H9 (cell line): ENCODE results near the gene SPTBN4. TPM values are rescaled to one million over a fixed set of nuclear protein-coding genes. Genes with fewer than 3 reads are reported as not detected.

Source experiments
- DNase-seq: peaks from one replicate; pipeline ENCODE4 v3.0.0-alpha.2; 2017
- H2AFZ ChIP-seq: one replicate; pipeline ENCODE4 v1.6.1; 2013; ENCODE audit warnings: mild to moderate bottlenecking, low read length, control low read depth, moderate library complexity
- H2AK5ac ChIP-seq: 2 replicates; pipeline ENCODE4 v1.6.1; 2013; ENCODE audit warnings: low read length, control low read depth, mixed read lengths; ENCODE audit not compliant: insufficient read length
- H2BK120ac ChIP-seq: one replicate; pipeline ENCODE4 v1.6.1; 2013; ENCODE audit warnings: low read depth, mild to moderate bottlenecking, low read length, control low read depth, inconsistent platforms; ENCODE audit not compliant: poor library complexity, severe bottlenecking
- H2BK12ac ChIP-seq: 2 replicates; pipeline ENCODE4 v1.6.1; 2013; ENCODE audit warnings: low read length, control low read depth, mixed read lengths, low read depth; ENCODE audit not compliant: insufficient read length
- H2BK15ac ChIP-seq: 2 replicates; pipeline ENCODE4 v1.6.1; 2013; ENCODE audit warnings: low read depth, low read length, control low read depth
- H2BK20ac ChIP-seq: one replicate; pipeline ENCODE4 v1.6.1; 2013; ENCODE audit warnings: low read depth, mild to moderate bottlenecking, low read length, control low read depth, inconsistent platforms; ENCODE audit not compliant: poor library complexity, severe bottlenecking
- H2BK5ac ChIP-seq: 2 replicates; pipeline ENCODE4 v1.6.1; 2013; ENCODE audit warnings: low read length, control low read depth, mixed read lengths; ENCODE audit not compliant: insufficient read length
- H3K14ac ChIP-seq: 2 replicates; pipeline ENCODE4 v1.6.1; 2013; ENCODE audit warnings: low read length, control low read depth; ENCODE audit not compliant: insufficient read depth
- H3K18ac ChIP-seq: 2 replicates; pipeline ENCODE4 v1.6.1; 2013; ENCODE audit warnings: low read depth, mild to moderate bottlenecking, mixed read lengths, low read length, control low read depth; ENCODE audit not compliant: insufficient read length
- H3K23ac ChIP-seq: 2 replicates; pipeline ENCODE4 v1.6.1; 2013; ENCODE audit warnings: low read length, control low read depth, mixed read lengths, low read depth; ENCODE audit not compliant: insufficient read length
- H3K23me2 ChIP-seq: 2 replicates; pipeline ENCODE4 v1.6.1; 2013; ENCODE audit warnings: low read depth, mild to moderate bottlenecking, mixed read lengths, low read length, control low read depth; ENCODE audit not compliant: insufficient read length, poor library complexity, severe bottlenecking
- H3K27ac ChIP-seq: 2 replicates; pipeline ENCODE4 v1.5.1; 2013; ENCODE audit warnings: low read length, control low read depth, mixed read lengths, low read depth; ENCODE audit not compliant: insufficient read length
- H3K27me3 ChIP-seq: 2 replicates; pipeline ENCODE4 v1.6.1; 2013; ENCODE audit warnings: low read length, control low read depth, inconsistent platforms; ENCODE audit not compliant: insufficient read depth
- H3K4ac ChIP-seq: 2 replicates; pipeline ENCODE4 v1.6.1; 2013; ENCODE audit warnings: low read depth, mild to moderate bottlenecking, control low read depth, inconsistent platforms, low read length, moderate library complexity
- H3K4me1 ChIP-seq: 2 replicates; pipeline ENCODE4 v1.6.1; 2013; ENCODE audit warnings: low read length, control low read depth, inconsistent platforms; ENCODE audit not compliant: insufficient read depth
- H3K4me2 ChIP-seq: 2 replicates; pipeline ENCODE4 v1.6.1; 2013; ENCODE audit warnings: low read length, control low read depth, mixed read lengths; ENCODE audit not compliant: insufficient read length, insufficient read depth
- H3K56ac ChIP-seq: 2 replicates; pipeline ENCODE4 v1.6.1; 2013; ENCODE audit warnings: low read depth, mild to moderate bottlenecking, mixed read lengths, low read length, control low read depth; ENCODE audit not compliant: insufficient read length
- H3K79me1 ChIP-seq: 2 replicates; pipeline ENCODE4 v1.6.1; 2013; ENCODE audit warnings: low read depth, mild to moderate bottlenecking, moderate library complexity, low read length, control low read depth, inconsistent platforms; ENCODE audit not compliant: insufficient read depth, poor library complexity, severe bottlenecking
- H3K79me2 ChIP-seq: 2 replicates; pipeline ENCODE4 v1.6.1; 2013; ENCODE audit warnings: low read length, control low read depth, inconsistent platforms; ENCODE audit not compliant: insufficient read depth
- H3K9ac ChIP-seq: 2 replicates; pipeline ENCODE4 v1.6.1; 2013; ENCODE audit warnings: low read length, control low read depth, mixed read lengths; ENCODE audit not compliant: insufficient read length; ENCODE audit errors: extremely low read depth
- H3K9me3 ChIP-seq: one replicate; pipeline ENCODE4 v1.6.1; 2013; ENCODE audit warnings: low read depth, low read length, inconsistent platforms; ENCODE audit not compliant: control insufficient read depth
- H3T11ph ChIP-seq: one replicate; pipeline ENCODE4 v1.6.1; 2013; ENCODE audit warnings: mild to moderate bottlenecking, low read length, control low read depth, inconsistent platforms
- H4K20me1 ChIP-seq: one replicate; pipeline ENCODE4 v1.6.1; 2013; ENCODE audit not compliant: control insufficient read depth, insufficient read length, insufficient read depth
- H4K5ac ChIP-seq: 2 replicates; pipeline ENCODE4 v1.6.1; 2013; ENCODE audit warnings: low read depth, mild to moderate bottlenecking, mixed read lengths, low read length, control low read depth; ENCODE audit not compliant: insufficient read length
- H4K8ac ChIP-seq: replicated peaks from 2 replicates; pipeline ENCODE4 v1.6.1; 2013; ENCODE audit warnings: low read length, control low read depth, mixed read lengths, low read depth; ENCODE audit not compliant: insufficient read length
- H4K91ac ChIP-seq: 2 replicates; pipeline ENCODE4 v1.6.1; 2013; ENCODE audit warnings: low read depth, mild to moderate bottlenecking, moderate library complexity, mixed read lengths, low read length, control low read depth; ENCODE audit not compliant: insufficient read length
- H3K27ac Mint-ChIP-seq, 3 experiments: 2 replicates in 2 of 3; 3 replicates in 1 of 3; pipeline ENCODE4 v1.8.0; 2020 to 2021; ENCODE audit warnings: mixed read lengths in 3 of 3, mild to moderate bottlenecking in 1 of 3, moderate library complexity in 1 of 3
- H3K27me3 Mint-ChIP-seq: 2 replicates; pipeline ENCODE4 v1.8.0; 2021; ENCODE audit warnings: low read depth, mild to moderate bottlenecking, moderate library complexity, mixed read lengths
- H3K36me3 Mint-ChIP-seq, 3 experiments: 2 replicates in 2 of 3; 3 replicates in 1 of 3; pipeline ENCODE4 v1.8.0; 2020 to 2021; ENCODE audit warnings: low read depth in 3 of 3, mixed read lengths in 3 of 3; ENCODE audit not compliant: insufficient read depth in 1 of 3
- H3K4me1 Mint-ChIP-seq, 2 experiments: 2 replicates each; pipeline ENCODE4 v1.8.0; 2020; ENCODE audit warnings: mixed read lengths in 2 of 2
- H3K4me3 Mint-ChIP-seq, 2 experiments: 2 replicates in 1 of 2; 3 replicates in 1 of 2; pipeline ENCODE4 v1.8.0; 2020 to 2021; ENCODE audit warnings: mild to moderate bottlenecking in 2 of 2, mixed read lengths in 2 of 2, moderate library complexity in 1 of 2
- H3K9me3 Mint-ChIP-seq, 2 experiments: 2 replicates in 1 of 2; 3 replicates in 1 of 2; pipeline ENCODE4 v1.8.0; 2020; ENCODE audit warnings: mild to moderate bottlenecking in 2 of 2, mixed read lengths in 2 of 2, moderate library complexity in 1 of 2
- WGBS: extraction: QIAGEN DNeasy Blood & Tissue Kit; methylation state at CpG from one replicate; pipeline ENCODE4 v1.1.7; 2013; ENCODE audit warnings: missing lambda C conversion rate, low lambda C conversion rate, mixed read lengths; ENCODE audit not compliant: insufficient read length; ENCODE audit errors: extremely low coverage; 5-methylcytosine and 5-hydroxymethylcytosine counted together
- total RNA-seq: library from RNA; stranded (reverse); gene quantifications from 2 replicates; pipeline ENCODE4 v1.2.1, GENCODE V29; 2021
- TF ChIP-seq, protein P1 (sequence below): fragments of 200-600 bp; sonication (generic); conservative IDR thresholded peaks from 3 replicates; pipeline ENCODE4 v1.8.0; 2021; ENCODE audit warnings: antibody characterized with exemption, mild to moderate bottlenecking

SPTBN4 gene
- total RNA-seq, 1 experiment from 2014 or later, result 2.9 TPM

DNA sequence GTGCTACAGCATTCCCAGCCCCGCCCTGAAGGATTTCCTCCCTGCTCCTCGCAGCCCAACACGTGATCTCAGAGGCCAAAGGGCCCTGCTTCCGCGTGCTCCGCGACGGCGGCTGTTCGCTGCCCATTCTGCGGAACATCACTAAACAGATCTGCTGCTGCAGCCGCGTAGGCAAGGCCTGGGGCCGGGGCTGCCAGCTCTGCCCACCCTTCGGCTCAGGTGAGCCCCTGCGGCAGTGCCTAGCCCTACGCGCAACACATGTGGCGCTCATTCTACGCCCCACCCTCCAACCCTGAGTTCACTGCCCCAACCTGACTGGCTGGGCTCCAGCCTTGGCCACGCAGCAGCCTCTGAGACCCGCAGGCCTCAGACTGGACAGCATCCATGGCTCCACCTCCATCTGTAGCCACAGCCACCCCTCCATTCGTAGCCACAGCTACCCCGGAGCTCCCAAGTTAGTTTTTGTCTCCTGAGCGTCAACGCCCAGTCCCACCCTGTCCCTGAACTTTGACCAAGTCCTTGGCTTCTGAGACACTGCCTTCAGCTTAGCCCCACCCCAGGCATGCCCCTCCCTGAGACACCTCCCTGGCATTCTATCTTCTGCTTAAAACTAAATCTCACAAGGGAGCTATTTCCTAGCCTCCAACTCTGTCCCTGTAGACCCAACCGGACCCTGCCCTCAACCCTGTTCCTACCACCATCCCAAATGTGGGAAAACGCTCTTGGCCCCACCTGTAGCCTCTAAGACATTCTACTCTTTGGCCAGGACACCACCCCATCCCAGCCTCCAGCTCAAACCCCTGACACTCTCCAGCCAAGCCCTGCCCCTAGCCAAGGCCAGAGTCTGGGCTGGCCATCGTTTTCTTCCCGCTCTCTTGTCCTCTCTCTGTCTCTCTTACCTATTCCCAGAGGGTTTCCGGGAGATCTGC is 140.8 kb downstream of the SPTBN4 start:
- H4K5ac ChIP-seq, result no peak overlapping the region
- Mint-ChIP-seq H3K27ac (no peak overlapping the region; a peak in 1 of 7 replicates), H3K9me3 (no peaks in the 10 kb centered on the region; a peak in 2 of 5 replicates), H3K36me3 (peaks cover 4 to 20% (median 11%) of the 10 kb centered on the region in 3 experiments; a peak in 5 of 7 replicates), H3K4me3 (peak overlapping the region; percentile 35 to 78), H3K4me1 (peaks cover 31 to 58% of the 10 kb centered on the region in 2 experiments), H3K27me3 (peaks cover 73% of the 10 kb centered on the region)
- peaks cover 4% of the 10 kb centered on the region for H3K4me1 ChIP-seq
- peaks cover 8% of the 10 kb centered on the region; the same call in 1 of the 2 replicates for H3K27me3 ChIP-seq
- TF ChIP-seq, protein P1, sequence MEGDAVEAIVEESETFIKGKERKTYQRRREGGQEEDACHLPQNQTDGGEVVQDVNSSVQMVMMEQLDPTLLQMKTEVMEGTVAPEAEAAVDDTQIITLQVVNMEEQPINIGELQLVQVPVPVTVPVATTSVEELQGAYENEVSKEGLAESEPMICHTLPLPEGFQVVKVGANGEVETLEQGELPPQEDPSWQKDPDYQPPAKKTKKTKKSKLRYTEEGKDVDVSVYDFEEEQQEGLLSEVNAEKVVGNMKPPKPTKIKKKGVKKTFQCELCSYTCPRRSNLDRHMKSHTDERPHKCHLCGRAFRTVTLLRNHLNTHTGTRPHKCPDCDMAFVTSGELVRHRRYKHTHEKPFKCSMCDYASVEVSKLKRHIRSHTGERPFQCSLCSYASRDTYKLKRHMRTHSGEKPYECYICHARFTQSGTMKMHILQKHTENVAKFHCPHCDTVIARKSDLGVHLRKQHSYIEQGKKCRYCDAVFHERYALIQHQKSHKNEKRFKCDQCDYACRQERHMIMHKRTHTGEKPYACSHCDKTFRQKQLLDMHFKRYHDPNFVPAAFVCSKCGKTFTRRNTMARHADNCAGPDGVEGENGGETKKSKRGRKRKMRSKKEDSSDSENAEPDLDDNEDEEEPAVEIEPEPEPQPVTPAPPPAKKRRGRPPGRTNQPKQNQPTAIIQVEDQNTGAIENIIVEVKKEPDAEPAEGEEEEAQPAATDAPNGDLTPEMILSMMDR, result no peak
- H4K20me1 ChIP-seq, result no peaks in the 10 kb centered on the region
- H3K23ac ChIP-seq, result no peak overlapping the region
- no peaks in the 10 kb centered on the region for H3K79me1 ChIP-seq
- H3T11ph ChIP-seq, result no peak overlapping the region
- no peak overlapping the region for H4K8ac ChIP-seq
- no peak overlapping the region; the same call in 1 of the 2 replicates for H3K14ac ChIP-seq
- H2AFZ ChIP-seq, result no peak overlapping the region
- no peak overlapping the region for H3K18ac ChIP-seq
- no peak overlapping the region for H2BK5ac ChIP-seq
- no peaks in the 10 kb centered on the region for H3K79me2 ChIP-seq
- no peak overlapping the region for H4K91ac ChIP-seq
- H3K56ac ChIP-seq, result no peak overlapping the region
- H3K9ac ChIP-seq, result no peak overlapping the region
- H3K27ac ChIP-seq, result no peak overlapping the region
- peaks cover 21% of the 10 kb centered on the region for H3K23me2 ChIP-seq
- H2AK5ac ChIP-seq, result no peak overlapping the region
- H2BK12ac ChIP-seq, result no peak overlapping the region
- no peak overlapping the region for H2BK15ac ChIP-seq
- no peak overlapping the region for H3K4me2 ChIP-seq
- peak; percentile 41 for DNase-seq
- no peak overlapping the region for H2BK20ac ChIP-seq
- H2BK120ac ChIP-seq, result no peak overlapping the region
- no peak overlapping the region for H3K4ac ChIP-seq
- no peaks in the 10 kb centered on the region for H3K9me3 ChIP-seq
- WGBS, result no CpG with 5 or more reads among the region's 31 CpGs
